Activated CD8-positive, alpha-beta T cell treated with anti-CD3 and anti-CD28 coated beads for 36 hours (primary cell): ENCODE measurements around the gene CCAR1. TPM values are rescaled to one million over a fixed set of nuclear protein-coding genes. Genes with fewer than 3 reads are reported as not detected.
"Not testable (repeated sequence)": the region's sequence is repeated elsewhere in the genome, so short reads cannot be mapped to it uniquely, and the experiment has no call there.

Source experiments
- ATAC-seq: fragments of 200-7000 bp; cut with Tn5 transposase; one replicate; pipeline ENCODE4 v1.10.0; 2021; ENCODE audit warnings: mild to moderate bottlenecking, moderate library complexity
- CTCF ChIA-PET: fragments of 350-600 bp; sonication (Branson Sonifier 250); formaldehyde crosslinking; loops from one replicate; lab custom pipeline; 2021; ENCODE audit warnings: antibody characterized with exemption; lab: Charles Lee
- POLR2A ChIA-PET: fragments of 350-600 bp; sonication (Branson Sonifier 250); formaldehyde crosslinking; loops from one replicate; lab custom pipeline; 2021; ENCODE audit warnings: antibody characterized with exemption; lab: Charles Lee
- DNase-seq: peaks from one replicate; pipeline ENCODE4 v3.0.0-alpha.2; 2020
- H3K27ac Mint-ChIP-seq: one replicate; pipeline ENCODE4 v1.8.0; 2021; ENCODE audit warnings: mild to moderate bottlenecking, mixed read lengths
- H3K27me3 Mint-ChIP-seq: one replicate; pipeline ENCODE4 v1.8.0; 2021; ENCODE audit warnings: mixed read lengths
- H3K36me3 Mint-ChIP-seq: one replicate; pipeline ENCODE4 v1.8.0; 2021; ENCODE audit warnings: low read depth, mixed read lengths
- H3K4me1 Mint-ChIP-seq: one replicate; pipeline ENCODE4 v1.8.0; 2021; ENCODE audit warnings: low read depth, mixed read lengths
- H3K4me3 Mint-ChIP-seq: one replicate; pipeline ENCODE4 v1.8.0; 2021; ENCODE audit warnings: mild to moderate bottlenecking, moderate library complexity, mixed read lengths
- H3K9me3 Mint-ChIP-seq: one replicate; pipeline ENCODE4 v1.8.0; 2021; ENCODE audit warnings: mixed read lengths
- intact Hi-C: fragments of 100-400 bp; cut with micrococcal nuclease; formaldehyde crosslinking; loops from one replicate; pipeline ENCODE4 v1.10.0; 2022
- total RNA-seq, 2 experiments: library from RNA; stranded (reverse); gene quantifications; one replicate each; pipeline ENCODE4 v1.2.3, GENCODE V29; 2021
- TF ChIP-seq, protein P1 (sequence below): fragments of 200-600 bp; IDR thresholded peaks from one replicate; pipeline ENCODE4 v1.8.0; 2022; ENCODE audit warnings: antibody characterized with exemption, mild to moderate bottlenecking

CCAR1 gene
- total RNA-seq, 2 experiments from 2014 or later: 86.3 to 101 TPM

DNA sequence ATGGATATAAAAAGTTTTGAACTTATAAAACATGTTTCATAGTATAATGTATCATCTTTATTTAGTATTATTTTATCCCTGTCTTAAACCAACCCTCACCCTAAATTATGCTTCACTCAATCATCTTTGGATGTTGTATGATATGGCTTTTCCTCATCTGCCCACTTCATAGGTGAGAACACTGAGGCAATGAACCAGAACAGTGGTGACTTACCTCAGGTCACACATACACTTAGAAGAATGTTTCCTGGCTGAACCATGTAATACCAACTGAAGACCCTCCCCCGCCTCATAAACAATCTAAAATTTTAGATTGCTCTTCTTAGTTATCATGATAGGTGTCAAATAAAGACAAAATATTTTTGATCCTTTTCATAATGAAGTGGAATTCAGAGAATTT lies 83.7 kb downstream of the CCAR1 start:
- H3K36me3 Mint-ChIP-seq: no peaks in the 10 kb centered on the region
- H3K27ac Mint-ChIP-seq: no peak overlapping the region
- no peak for DNase-seq
- CTCF ChIA-PET: no interaction called here
- POLR2A ChIA-PET: no interaction called here
- no peaks in the 10 kb centered on the region for H3K27me3 Mint-ChIP-seq
- TF ChIP-seq, protein P1, sequence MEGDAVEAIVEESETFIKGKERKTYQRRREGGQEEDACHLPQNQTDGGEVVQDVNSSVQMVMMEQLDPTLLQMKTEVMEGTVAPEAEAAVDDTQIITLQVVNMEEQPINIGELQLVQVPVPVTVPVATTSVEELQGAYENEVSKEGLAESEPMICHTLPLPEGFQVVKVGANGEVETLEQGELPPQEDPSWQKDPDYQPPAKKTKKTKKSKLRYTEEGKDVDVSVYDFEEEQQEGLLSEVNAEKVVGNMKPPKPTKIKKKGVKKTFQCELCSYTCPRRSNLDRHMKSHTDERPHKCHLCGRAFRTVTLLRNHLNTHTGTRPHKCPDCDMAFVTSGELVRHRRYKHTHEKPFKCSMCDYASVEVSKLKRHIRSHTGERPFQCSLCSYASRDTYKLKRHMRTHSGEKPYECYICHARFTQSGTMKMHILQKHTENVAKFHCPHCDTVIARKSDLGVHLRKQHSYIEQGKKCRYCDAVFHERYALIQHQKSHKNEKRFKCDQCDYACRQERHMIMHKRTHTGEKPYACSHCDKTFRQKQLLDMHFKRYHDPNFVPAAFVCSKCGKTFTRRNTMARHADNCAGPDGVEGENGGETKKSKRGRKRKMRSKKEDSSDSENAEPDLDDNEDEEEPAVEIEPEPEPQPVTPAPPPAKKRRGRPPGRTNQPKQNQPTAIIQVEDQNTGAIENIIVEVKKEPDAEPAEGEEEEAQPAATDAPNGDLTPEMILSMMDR: no peak
- intact Hi-C loops: no loop called here
- H3K9me3 Mint-ChIP-seq: no peaks in the 10 kb centered on the region
- no peaks in the 10 kb centered on the region for H3K4me1 Mint-ChIP-seq
- H3K4me3 Mint-ChIP-seq: no peak overlapping the region
- ATAC-seq: no peak

DNA sequence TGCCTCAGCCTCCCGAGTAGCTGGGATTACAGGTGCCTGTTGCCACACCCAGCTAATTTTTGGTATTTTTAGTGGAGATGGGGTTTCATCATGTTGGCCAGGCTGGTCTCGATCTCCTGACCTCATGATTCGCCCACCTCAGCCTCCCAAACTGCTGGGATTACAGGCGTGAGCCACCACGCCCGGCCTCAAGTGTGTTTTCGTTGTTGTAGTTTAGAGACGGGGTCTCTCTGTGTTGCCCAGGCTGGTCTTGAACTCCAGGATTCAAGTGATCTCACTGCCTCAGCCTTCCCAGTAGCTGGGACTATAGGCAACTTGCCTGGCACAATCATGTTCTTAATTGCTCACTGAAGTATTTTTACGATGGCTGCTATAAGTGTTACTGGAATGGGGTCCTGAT lies 89.8 kb downstream of the CCAR1 start:
- intact Hi-C loops, H3K9me3 Mint-ChIP-seq, H3K4me3 Mint-ChIP-seq, H3K36me3 Mint-ChIP-seq, DNase-seq, H3K4me1 Mint-ChIP-seq, H3K27ac Mint-ChIP-seq, CTCF ChIA-PET, ATAC-seq, H3K27me3 Mint-ChIP-seq, POLR2A ChIA-PET: not testable (repeated sequence)

DNA sequence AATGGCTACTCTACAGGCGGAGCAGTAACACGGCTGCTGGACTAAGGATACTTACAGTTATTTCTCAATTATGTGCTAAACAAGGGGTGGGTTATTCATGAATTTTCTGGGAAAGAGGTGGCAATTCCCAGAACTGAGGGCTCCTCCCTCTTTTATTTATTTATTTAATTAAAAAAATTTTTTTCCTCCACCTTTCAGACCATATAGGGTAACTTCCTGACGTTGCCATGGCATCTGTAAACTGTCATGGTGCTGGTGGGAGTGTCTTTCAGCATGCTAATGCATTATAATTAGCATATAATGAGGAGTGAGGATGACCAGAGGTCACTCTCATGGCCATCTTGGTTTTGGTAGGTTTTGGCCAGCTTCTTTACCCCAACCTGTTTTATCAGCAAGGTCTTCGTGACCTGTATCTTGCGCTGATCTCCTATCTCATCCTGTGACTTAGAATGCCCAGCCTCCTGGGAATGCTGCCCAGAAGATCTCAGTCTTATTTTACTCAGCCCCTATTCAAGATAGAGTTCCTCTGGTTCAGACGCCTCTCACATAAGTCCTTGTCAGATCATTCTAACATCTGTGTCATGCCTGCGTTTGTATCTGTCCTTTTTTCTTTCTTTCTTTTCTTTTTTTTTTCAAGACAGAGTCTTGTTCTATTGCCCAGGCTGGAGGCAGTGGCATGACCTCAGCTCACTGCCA lies 90.4 kb downstream of the CCAR1 start:
- intact Hi-C loops: no loop called here
- H3K4me1 Mint-ChIP-seq: no peaks in the 10 kb centered on the region
- DNase-seq (no peak), ATAC-seq (no peak)
- ChIA-PET CTCF (no interaction called here), POLR2A (no interaction called here)
- TF ChIP-seq, protein P1: no peak
- no peaks in the 10 kb centered on the region for H3K27me3 Mint-ChIP-seq
- H3K4me3 Mint-ChIP-seq: no peak overlapping the region
- no peaks in the 10 kb centered on the region for H3K9me3 Mint-ChIP-seq
- no peaks in the 10 kb centered on the region for H3K36me3 Mint-ChIP-seq
- H3K27ac Mint-ChIP-seq: no peak overlapping the region

DNA sequence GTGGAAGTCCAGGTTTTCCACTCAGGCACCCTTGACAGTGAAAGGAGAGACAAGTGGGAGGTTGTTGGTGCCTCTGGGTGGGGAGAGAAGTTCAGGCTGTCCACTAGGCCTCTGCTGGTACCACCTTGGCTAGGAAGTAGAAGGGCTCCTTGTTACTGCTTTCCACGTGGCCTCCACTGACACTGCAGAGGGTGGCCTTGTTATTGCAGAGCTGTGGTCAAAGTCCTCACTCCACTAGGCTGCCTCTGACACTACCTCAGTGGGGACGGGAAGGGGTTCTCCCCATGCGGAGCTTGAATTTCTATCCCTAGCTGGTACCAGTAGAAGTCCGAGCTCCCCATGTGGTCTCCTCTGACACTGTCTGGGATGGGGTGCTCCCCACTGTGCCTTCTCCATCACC lies 91.4 kb downstream of the CCAR1 start:
- no peaks in the 10 kb centered on the region for H3K27me3 Mint-ChIP-seq
- no peaks in the 10 kb centered on the region for H3K9me3 Mint-ChIP-seq
- intact Hi-C loops: no loop called here
- TF ChIP-seq, protein P1: no peak
- no peak overlapping the region for H3K4me3 Mint-ChIP-seq
- ChIA-PET CTCF (no interaction called here), POLR2A (no interaction called here)
- DNase-seq (no peak), ATAC-seq (no peak)
- no peak overlapping the region for H3K27ac Mint-ChIP-seq
- H3K4me1 Mint-ChIP-seq: no peaks in the 10 kb centered on the region
- H3K36me3 Mint-ChIP-seq: no peaks in the 10 kb centered on the region

DNA sequence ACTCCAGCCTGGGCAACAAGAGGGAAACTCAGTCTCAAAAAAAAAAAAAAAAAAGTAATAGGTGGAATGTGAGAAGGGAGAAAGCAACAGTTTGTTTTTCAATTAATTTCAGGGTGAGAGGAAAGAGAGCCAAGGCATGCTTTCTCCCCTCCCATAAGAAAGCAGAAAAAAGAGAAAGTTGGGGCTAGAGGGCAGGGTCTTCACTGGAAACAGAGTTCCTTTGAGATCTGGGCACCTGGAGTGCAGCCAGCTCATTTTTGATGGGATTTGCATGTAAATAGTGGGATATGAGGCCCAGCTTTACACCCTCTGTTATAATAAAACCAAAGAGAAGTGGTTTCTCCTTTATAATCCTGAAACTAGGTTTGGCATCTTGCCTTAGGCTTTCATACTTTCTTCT lies 92.5 kb downstream of the CCAR1 start:
- Mint-ChIP-seq H3K9me3 (no peaks in the 10 kb centered on the region), H3K4me3 (no peak overlapping the region), H3K27ac (no peak overlapping the region), H3K27me3 (no peaks in the 10 kb centered on the region), H3K4me1 (no peaks in the 10 kb centered on the region), H3K36me3 (no peaks in the 10 kb centered on the region)
- POLR2A ChIA-PET: no interaction called here
- intact Hi-C loops: no loop called here
- TF ChIP-seq, protein P1: no peak
- ATAC-seq (no peak), DNase-seq (no peak)
- CTCF ChIA-PET: interaction anchor here (0.6 to 1.4 kb wide), 2 partner anchors 87 to 238 kb away, joined by 3 to 4 read pairs; no protein-coding TSS in a partner anchor
